ENCODE measurements around the gene RECQL5.

The RECQL5 gene

GRCh38 chr17:75642784-75643642, 23.9 kb downstream of the RECQL5 start:
- POLR2A ChIA-PET: no interaction called here
- no peak for TF ChIP-seq SP1 (IDR thresholded peaks at IDR 0.05)
- no peak for TF ChIP-seq SUZ12 (IDR thresholded peaks at IDR 0.05)
- no peak for TF ChIP-seq LEF1 (IDR thresholded peaks at IDR 0.05; ENCODE audit: borderline replicate concordance)
- TF ChIP-seq TARDBP (IDR thresholded peaks at IDR 0.05): no peak
- TF ChIP-seq, protein P1, sequence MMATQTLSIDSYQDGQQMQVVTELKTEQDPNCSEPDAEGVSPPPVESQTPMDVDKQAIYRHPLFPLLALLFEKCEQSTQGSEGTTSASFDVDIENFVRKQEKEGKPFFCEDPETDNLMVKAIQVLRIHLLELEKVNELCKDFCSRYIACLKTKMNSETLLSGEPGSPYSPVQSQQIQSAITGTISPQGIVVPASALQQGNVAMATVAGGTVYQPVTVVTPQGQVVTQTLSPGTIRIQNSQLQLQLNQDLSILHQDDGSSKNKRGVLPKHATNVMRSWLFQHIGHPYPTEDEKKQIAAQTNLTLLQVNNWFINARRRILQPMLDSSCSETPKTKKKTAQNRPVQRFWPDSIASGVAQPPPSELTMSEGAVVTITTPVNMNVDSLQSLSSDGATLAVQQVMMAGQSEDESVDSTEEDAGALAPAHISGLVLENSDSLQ (IDR thresholded peaks at IDR 0.05): no peak
- TF ChIP-seq CTBP1 (IDR thresholded peaks at IDR 0.05; ENCODE audit: borderline replicate concordance): no peak
- TF ChIP-seq NFRKB (IDR thresholded peaks at IDR 0.05): no peak
- TF ChIP-seq FOXM1 (IDR thresholded peaks at IDR 0.05; ENCODE audit: borderline replicate concordance): no peak
- TF ChIP-seq ZNF384 (IDR thresholded peaks at IDR 0.05): no peak
- TF ChIP-seq HDGF (IDR thresholded peaks at IDR 0.05; ENCODE audit: borderline replicate concordance): no peak
- TF ChIP-seq ARNT (IDR thresholded peaks at IDR 0.05): no peak
- no peak for TF ChIP-seq L3MBTL2 (conservative IDR thresholded peaks at IDR 0.05)
- no peak for TF ChIP-seq FOXA1 (IDR thresholded peaks at IDR 0.05)
- TF ChIP-seq ELF4 (IDR thresholded peaks at IDR 0.05): no peak
- TF ChIP-seq FOXK2 (IDR thresholded peaks at IDR 0.05): no peak
- no peak for TF ChIP-seq BHLHE40 (IDR thresholded peaks at IDR 0.05; ENCODE audit: borderline replicate concordance)
- CTCF ChIA-PET: interaction anchor here (10.4 kb wide), 1 partner anchor 9 kb away, joined by 69 read pairs; the partner anchor contains the start of gene SMIM5
- no peak for DNase-seq (ENCODE audit: extremely low spot score)

DNA sequence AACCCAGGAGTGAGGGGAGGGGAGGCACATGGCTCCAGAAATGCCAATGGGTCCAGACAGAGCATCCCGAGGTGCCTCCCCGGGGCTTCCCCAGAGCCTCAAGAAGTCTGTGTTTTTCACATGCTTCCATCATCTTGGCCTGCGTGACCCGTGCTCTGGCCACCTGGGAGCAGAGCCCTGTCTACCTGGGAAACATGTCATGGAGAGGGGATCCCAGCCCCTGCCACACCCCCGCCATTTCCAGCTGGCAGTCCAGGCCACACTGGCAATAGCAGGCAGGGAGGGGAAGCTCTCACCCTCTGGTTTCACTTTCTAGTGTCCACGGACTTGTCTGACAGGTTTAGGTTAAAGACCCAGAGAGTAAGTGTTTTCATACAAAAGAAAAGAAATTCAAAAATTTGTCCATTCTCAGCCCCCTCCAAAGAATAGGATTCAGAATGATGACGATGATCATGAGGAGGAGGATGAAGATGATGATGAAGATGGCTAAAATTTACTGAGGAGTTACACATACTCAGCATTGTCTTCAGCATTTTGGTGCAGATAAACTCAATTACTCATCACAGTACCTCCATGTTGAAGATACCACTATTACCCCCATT, 24.7 kb downstream of the RECQL5 start:
- ChIA-PET CTCF (interaction anchor here (10.4 kb wide), 1 partner anchor 9 kb away, joined by 69 read pairs; the partner anchor contains the start of gene SMIM5), POLR2A (no interaction called here)
- TF ChIP-seq FOXM1 (IDR thresholded peaks at IDR 0.05; ENCODE audit: borderline replicate concordance): no peak
- no peak for TF ChIP-seq FOXK2 (IDR thresholded peaks at IDR 0.05)
- TF ChIP-seq, protein P1 (IDR thresholded peaks at IDR 0.05): no peak
- TF ChIP-seq CTBP1 (IDR thresholded peaks at IDR 0.05; ENCODE audit: borderline replicate concordance): no peak
- no peak for TF ChIP-seq BHLHE40 (IDR thresholded peaks at IDR 0.05; ENCODE audit: borderline replicate concordance)
- TF ChIP-seq ELF4 (IDR thresholded peaks at IDR 0.05): no peak
- no peak for TF ChIP-seq ZNF384 (IDR thresholded peaks at IDR 0.05)
- no peak for TF ChIP-seq FOXA1 (IDR thresholded peaks at IDR 0.05)
- no peak for TF ChIP-seq L3MBTL2 (conservative IDR thresholded peaks at IDR 0.05)
- TF ChIP-seq NFRKB (IDR thresholded peaks at IDR 0.05): no peak
- TF ChIP-seq SP1 (IDR thresholded peaks at IDR 0.05): no peak
- no peak for TF ChIP-seq HDGF (IDR thresholded peaks at IDR 0.05; ENCODE audit: borderline replicate concordance)
- no peak for TF ChIP-seq SUZ12 (IDR thresholded peaks at IDR 0.05)
- no peak for TF ChIP-seq TARDBP (IDR thresholded peaks at IDR 0.05)
- TF ChIP-seq LEF1 (IDR thresholded peaks at IDR 0.05; ENCODE audit: borderline replicate concordance): no peak
- TF ChIP-seq ARNT (IDR thresholded peaks at IDR 0.05): no peak
- no peak for DNase-seq (ENCODE audit: extremely low spot score)

GRCh38 chr17:75641343-75641742, 25.6 kb downstream of the RECQL5 start:
- CTCF ChIA-PET: interaction anchor here (0.6 to 10.4 kb wide), 3 partner anchors 8 to 105 kb away, joined by 3 to 69 read pairs (median 4); partner anchors contain the start of gene SMIM5
- POLR2A ChIA-PET: interaction anchor here (0.8 to 1.2 kb wide), 2 partner anchors 12 to 24 kb away, joined by 3 to 4 read pairs; no protein-coding TSS in a partner anchor
- no peak for TF ChIP-seq SUZ12 (IDR thresholded peaks at IDR 0.05)
- TF ChIP-seq SP1 (IDR thresholded peaks at IDR 0.05): no peak
- no peak for TF ChIP-seq CTBP1 (IDR thresholded peaks at IDR 0.05; ENCODE audit: borderline replicate concordance)
- TF ChIP-seq FOXM1 (IDR thresholded peaks at IDR 0.05; ENCODE audit: borderline replicate concordance): no peak
- TF ChIP-seq FOXA1 (IDR thresholded peaks at IDR 0.05): no peak
- no peak for TF ChIP-seq FOXK2 (IDR thresholded peaks at IDR 0.05)
- TF ChIP-seq LEF1 (IDR thresholded peaks at IDR 0.05; ENCODE audit: borderline replicate concordance): no peak
- no peak for TF ChIP-seq TARDBP (IDR thresholded peaks at IDR 0.05)
- no peak for TF ChIP-seq ARNT (IDR thresholded peaks at IDR 0.05)
- DNase-seq (ENCODE audit: extremely low spot score): no peak

DNA sequence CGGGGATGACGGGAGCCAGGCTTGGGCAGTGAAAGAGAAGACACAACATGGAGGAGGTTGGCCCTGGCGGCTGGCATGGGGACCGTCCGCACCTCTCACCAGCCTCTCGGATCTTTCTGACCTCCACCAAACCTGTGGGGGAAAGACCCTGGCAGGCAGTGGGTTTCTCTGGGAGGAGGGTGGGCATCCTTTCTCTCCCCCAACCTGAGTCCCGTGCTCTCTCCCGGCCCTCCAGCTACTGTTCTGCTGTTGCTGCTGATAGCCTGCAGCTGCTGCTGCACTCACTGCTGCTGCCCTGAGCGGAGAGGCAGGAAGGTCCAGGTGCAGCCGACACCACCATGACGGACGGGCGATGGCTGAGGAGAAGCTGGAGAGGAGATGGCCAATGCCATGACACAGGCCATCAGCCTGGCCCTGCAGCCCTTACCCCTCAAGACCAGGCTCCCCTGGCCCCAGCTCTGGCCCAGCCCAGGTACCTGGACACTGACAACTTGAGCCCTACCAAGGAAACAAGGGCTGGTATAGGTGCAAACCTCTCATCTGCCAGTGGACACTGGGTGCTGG, 26.3 kb downstream of the RECQL5 start:
- TF ChIP-seq FOXA1 (IDR thresholded peaks at IDR 0.05) (no peak), ARNT (IDR thresholded peaks at IDR 0.05) (no peak), SUZ12 (IDR thresholded peaks at IDR 0.05) (no peak), NFRKB (IDR thresholded peaks at IDR 0.05) (no peak), SP1 (IDR thresholded peaks at IDR 0.05) (no peak), CTBP1 (IDR thresholded peaks at IDR 0.05; ENCODE audit: borderline replicate concordance) (no peak), BHLHE40 (IDR thresholded peaks at IDR 0.05; ENCODE audit: borderline replicate concordance) (no peak), HDGF (IDR thresholded peaks at IDR 0.05; ENCODE audit: borderline replicate concordance) (no peak), LEF1 (IDR thresholded peaks at IDR 0.05; ENCODE audit: borderline replicate concordance) (no peak), TARDBP (IDR thresholded peaks at IDR 0.05) (no peak), FOXM1 (IDR thresholded peaks at IDR 0.05; ENCODE audit: borderline replicate concordance) (no peak), ZNF384 (IDR thresholded peaks at IDR 0.05) (no peak), ELF4 (IDR thresholded peaks at IDR 0.05) (no peak), L3MBTL2 (conservative IDR thresholded peaks at IDR 0.05) (no peak), FOXK2 (IDR thresholded peaks at IDR 0.05) (no peak)
- TF ChIP-seq, protein P1 (IDR thresholded peaks at IDR 0.05): no peak
- ChIA-PET POLR2A (interaction anchor here (0.8 to 1.2 kb wide), 2 partner anchors 13 to 25 kb away, joined by 3 to 4 read pairs; no protein-coding TSS in a partner anchor), CTCF (interaction anchor here (0.9 to 10.4 kb wide), 2 partner anchors 7 to 39 kb away, joined by 3 to 69 read pairs; partner anchors contain the start of gene SMIM5)
- no peak for DNase-seq (ENCODE audit: extremely low spot score)

Data from HEK293T (cell line).